ENCODE data around the gene NPDC1.

The NPDC1 gene

GRCh38 chr9:137002646-137003041 lies 43.3 kb downstream of the NPDC1 start:
- Histone ChIP-seq H4K20me1 (ENCODE audit: insufficient read depth, low read length) (no peaks in the 10 kb centered on the region; the same call in 1 of the 2 replicates), H3K9me3 (ENCODE audit: insufficient read depth, low read length) (no peaks in the 10 kb centered on the region), H3K9ac (ENCODE audit: low read length) (no peak overlapping the region), H3K4me1 (ENCODE audit: low read length) (peaks cover 37% of the 10 kb centered on the region), H2AFZ (ENCODE audit: low read depth, low read length) (no peak overlapping the region), H3K36me3 (replicated peaks; ENCODE audit: low read depth, low read length) (no peaks in the 10 kb centered on the region), H3K27me3 (ENCODE audit: low read depth, low read length) (peaks cover 26% of the 10 kb centered on the region), H3K4me2 (ENCODE audit: low read length) (no peak overlapping the region), H3K79me2 (ENCODE audit: low read length) (no peaks in the 10 kb centered on the region), H3K27ac (ENCODE audit: low read length) (no peak overlapping the region), H3K4me3 (ENCODE audit: low read length) (no peak overlapping the region)
- no peak for TF ChIP-seq EZH2phosphoT487 (IDR thresholded peaks at IDR 0.05; ENCODE audit: low read depth)
- TF ChIP-seq, protein P1, sequence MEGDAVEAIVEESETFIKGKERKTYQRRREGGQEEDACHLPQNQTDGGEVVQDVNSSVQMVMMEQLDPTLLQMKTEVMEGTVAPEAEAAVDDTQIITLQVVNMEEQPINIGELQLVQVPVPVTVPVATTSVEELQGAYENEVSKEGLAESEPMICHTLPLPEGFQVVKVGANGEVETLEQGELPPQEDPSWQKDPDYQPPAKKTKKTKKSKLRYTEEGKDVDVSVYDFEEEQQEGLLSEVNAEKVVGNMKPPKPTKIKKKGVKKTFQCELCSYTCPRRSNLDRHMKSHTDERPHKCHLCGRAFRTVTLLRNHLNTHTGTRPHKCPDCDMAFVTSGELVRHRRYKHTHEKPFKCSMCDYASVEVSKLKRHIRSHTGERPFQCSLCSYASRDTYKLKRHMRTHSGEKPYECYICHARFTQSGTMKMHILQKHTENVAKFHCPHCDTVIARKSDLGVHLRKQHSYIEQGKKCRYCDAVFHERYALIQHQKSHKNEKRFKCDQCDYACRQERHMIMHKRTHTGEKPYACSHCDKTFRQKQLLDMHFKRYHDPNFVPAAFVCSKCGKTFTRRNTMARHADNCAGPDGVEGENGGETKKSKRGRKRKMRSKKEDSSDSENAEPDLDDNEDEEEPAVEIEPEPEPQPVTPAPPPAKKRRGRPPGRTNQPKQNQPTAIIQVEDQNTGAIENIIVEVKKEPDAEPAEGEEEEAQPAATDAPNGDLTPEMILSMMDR (IDR thresholded peaks at IDR 0.05; ENCODE audit: low read depth, low read length): no peak

GRCh38 chr9:137001857-137002645 lies 43.9 kb downstream of the NPDC1 start:
- Histone ChIP-seq H3K4me2 (ENCODE audit: low read length) (no peak overlapping the region), H3K27ac (ENCODE audit: low read length) (no peak overlapping the region), H3K27me3 (ENCODE audit: low read depth, low read length) (peaks cover 32% of the 10 kb centered on the region), H3K4me3 (ENCODE audit: low read length) (no peak overlapping the region), H3K36me3 (replicated peaks; ENCODE audit: low read depth, low read length) (no peaks in the 10 kb centered on the region), H3K9ac (ENCODE audit: low read length) (no peak overlapping the region), H4K20me1 (ENCODE audit: insufficient read depth, low read length) (no peaks in the 10 kb centered on the region; the same call in 1 of the 2 replicates), H3K4me1 (ENCODE audit: low read length) (peaks cover 39% of the 10 kb centered on the region), H3K9me3 (ENCODE audit: insufficient read depth, low read length) (no peaks in the 10 kb centered on the region), H2AFZ (ENCODE audit: low read depth, low read length) (no peak overlapping the region), H3K79me2 (ENCODE audit: low read length) (no peaks in the 10 kb centered on the region)
- no peak for TF ChIP-seq EZH2phosphoT487 (IDR thresholded peaks at IDR 0.05; ENCODE audit: low read depth)
- TF ChIP-seq, protein P1 (IDR thresholded peaks at IDR 0.05; ENCODE audit: low read depth, low read length): no peak

DNA sequence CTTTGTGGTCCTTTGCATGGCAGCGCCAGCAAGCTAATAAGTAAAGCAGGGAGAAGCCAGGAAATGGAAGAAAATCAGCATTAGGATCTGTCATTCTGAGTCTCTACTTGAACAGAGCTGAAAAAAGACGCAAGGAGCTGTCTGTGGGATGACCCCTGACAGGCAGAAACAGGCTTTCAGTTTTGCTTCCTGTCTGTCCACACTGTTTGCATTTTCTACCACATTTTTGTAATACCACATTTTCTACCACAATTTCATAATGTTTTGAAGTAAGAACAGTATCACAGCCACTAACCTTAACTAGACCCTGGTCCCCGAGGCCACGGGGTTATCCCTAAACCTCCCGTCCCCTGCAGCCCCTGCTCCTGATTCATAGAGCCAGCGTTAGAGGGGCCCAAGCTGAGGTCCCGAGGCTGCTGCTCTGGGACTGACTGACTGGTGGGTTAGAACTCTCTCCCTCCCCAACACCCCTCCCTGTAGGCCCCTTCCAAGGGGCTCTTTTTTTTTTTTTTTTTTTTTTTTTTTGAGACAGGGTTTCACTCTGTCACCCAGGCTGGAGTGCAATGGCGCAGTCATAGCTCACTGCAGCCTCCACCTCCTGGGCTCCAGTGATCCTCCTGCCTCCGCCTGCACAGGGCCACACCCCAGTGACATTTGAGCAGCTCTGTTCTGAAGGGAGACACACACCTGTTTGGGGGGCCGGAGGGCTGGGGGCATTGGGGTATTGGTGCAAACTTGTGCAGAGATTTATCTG lies 45.6 kb downstream of the NPDC1 start:
- H3K4me1 ChIP-seq (ENCODE audit: low read length): peaks cover 42% of the 10 kb centered on the region
- H3K9ac ChIP-seq (ENCODE audit: low read length): no peak overlapping the region
- no peak overlapping the region for H2AFZ ChIP-seq (ENCODE audit: low read depth, low read length)
- H3K4me2 ChIP-seq (ENCODE audit: low read length): peak overlapping the region; percentile 77
- no peaks in the 10 kb centered on the region; the same call in 1 of the 2 replicates for H4K20me1 ChIP-seq (ENCODE audit: insufficient read depth, low read length)
- peaks cover 38% of the 10 kb centered on the region for H3K27me3 ChIP-seq (ENCODE audit: low read depth, low read length)
- H3K36me3 ChIP-seq (replicated peaks; ENCODE audit: low read depth, low read length): no peaks in the 10 kb centered on the region
- peak overlapping the region; percentile 47 for H3K4me3 ChIP-seq (ENCODE audit: low read length)
- no peak for TF ChIP-seq EZH2phosphoT487 (IDR thresholded peaks at IDR 0.05; ENCODE audit: low read depth)
- TF ChIP-seq, protein P1 (IDR thresholded peaks at IDR 0.05; ENCODE audit: low read depth, low read length): no peak
- H3K27ac ChIP-seq (ENCODE audit: low read length): peak overlapping the region; percentile 27; the same call in 1 of the 2 replicates
- H3K9me3 ChIP-seq (ENCODE audit: insufficient read depth, low read length): no peaks in the 10 kb centered on the region
- no peaks in the 10 kb centered on the region for H3K79me2 ChIP-seq (ENCODE audit: low read length)

DNA sequence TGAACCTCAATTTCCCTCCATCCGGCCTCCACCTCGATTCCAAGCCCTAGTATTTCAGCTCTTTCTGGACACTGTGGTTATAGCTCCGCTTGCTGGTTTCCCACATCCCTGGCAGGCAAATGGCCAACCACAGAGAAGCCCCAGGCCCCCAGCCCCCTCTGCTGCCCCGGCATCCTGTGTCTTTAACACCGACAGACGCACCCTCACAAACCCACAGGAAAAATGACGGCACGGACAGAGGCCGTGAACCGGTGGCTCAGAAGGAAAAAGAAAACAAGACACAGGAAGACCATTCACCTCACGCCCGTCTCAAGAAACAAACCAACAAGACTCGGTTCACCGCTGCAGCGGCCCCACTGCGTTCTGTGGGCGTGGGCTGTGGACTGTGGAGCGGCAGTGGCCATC lies 48.1 kb downstream of the NPDC1 start:
- Histone ChIP-seq H3K4me3 (ENCODE audit: low read length) (no peak overlapping the region), H3K36me3 (replicated peaks; ENCODE audit: low read depth, low read length) (peaks cover 7% of the 10 kb centered on the region), H2AFZ (ENCODE audit: low read depth, low read length) (no peak overlapping the region), H3K27ac (ENCODE audit: low read length) (no peak overlapping the region), H3K4me1 (ENCODE audit: low read length) (peaks cover 50% of the 10 kb centered on the region), H3K27me3 (ENCODE audit: low read depth, low read length) (peaks cover 38% of the 10 kb centered on the region), H3K9me3 (ENCODE audit: insufficient read depth, low read length) (no peaks in the 10 kb centered on the region), H3K4me2 (ENCODE audit: low read length) (no peak overlapping the region), H3K9ac (ENCODE audit: low read length) (no peak overlapping the region), H3K79me2 (ENCODE audit: low read length) (peaks cover 7% of the 10 kb centered on the region; the same call in 1 of the 2 replicates), H4K20me1 (ENCODE audit: insufficient read depth, low read length) (no peaks in the 10 kb centered on the region; the same call in 1 of the 2 replicates)
- TF ChIP-seq EZH2phosphoT487 (IDR thresholded peaks at IDR 0.05; ENCODE audit: low read depth): no peak
- TF ChIP-seq, protein P1 (IDR thresholded peaks at IDR 0.05; ENCODE audit: low read depth, low read length): no peak
